A673 (cell line): Measurements from ENCODE around the gene TNFSF8. TPM values are rescaled to one million over a fixed set of nuclear protein-coding genes. Genes with fewer than 3 reads are reported as not detected.

Experiments
- BruUV-seq: library from RNA; stranded (reverse); fragments of 400-500 nt; replicated peaks from 2 replicates; lab custom pipeline; 2021; lab: Mats Ljungman, UMichigan
- CTCF ChIA-PET: fragments of 300-600 bp; sonication (Branson Sonifier 250); formaldehyde crosslinking; loops from one replicate; lab custom pipeline; 2022; ENCODE audit warnings: antibody characterized with exemption; lab: Charles Lee
- POLR2A ChIA-PET: fragments of 300-600 bp; sonication (Branson Sonifier 250); formaldehyde crosslinking; loops from one replicate; lab custom pipeline; 2022; ENCODE audit warnings: antibody characterized with exemption; ENCODE audit not compliant: low non-redundant PET; lab: Charles Lee
- DNase-seq: peaks from one replicate; pipeline ENCODE4 v3.0.0-alpha.2; 2015; ENCODE audit warnings: low spot score
- H3K27ac ChIP-seq: fragments of 200-600 bp; sonication (generic); 2 replicates; pipeline ENCODE4 v1.5.1; 2016; ENCODE audit warnings: mixed run types, low read depth, mild to moderate bottlenecking, mixed read lengths, antibody characterized with exemption, low read length; ENCODE audit not compliant: poor library complexity, severe bottlenecking
- H3K27me3 ChIP-seq: fragments of 200-600 bp; sonication (generic); replicated peaks from 2 replicates; pipeline ENCODE4 v1.6.1; 2017; ENCODE audit warnings: mixed run types, low read depth, mild to moderate bottlenecking, mixed read lengths, antibody characterized with exemption, low read length; ENCODE audit not compliant: insufficient read depth, poor library complexity
- H3K36me3 ChIP-seq: fragments of 200-600 bp; sonication (generic); 2 replicates; pipeline ENCODE4 v1.6.1; 2016; ENCODE audit warnings: mixed run types, mild to moderate bottlenecking, mixed read lengths, antibody characterized with exemption, low read length; ENCODE audit not compliant: insufficient read depth, poor library complexity, severe bottlenecking
- H3K4me1 ChIP-seq: fragments of 200-600 bp; sonication (generic); 2 replicates; pipeline ENCODE4 v1.6.1; 2017; ENCODE audit warnings: mixed run types, mild to moderate bottlenecking, mixed read lengths, antibody characterized with exemption, low read length; ENCODE audit not compliant: insufficient read depth, poor library complexity, severe bottlenecking
- H3K4me3 ChIP-seq: fragments of 200-600 bp; sonication (generic); 2 replicates; pipeline ENCODE4 v1.5.1; 2016; ENCODE audit warnings: low read depth, mixed run types, mild to moderate bottlenecking, mixed read lengths, low read length; ENCODE audit not compliant: poor library complexity, severe bottlenecking
- H3K9me3 ChIP-seq: fragments of 200-600 bp; sonication (generic); 2 replicates; pipeline ENCODE4 v1.6.1; 2016; ENCODE audit warnings: mixed run types, low read depth, mild to moderate bottlenecking, mixed read lengths, antibody characterized with exemption, low read length; ENCODE audit not compliant: poor library complexity, severe bottlenecking
- EZH2 ChIP-seq: fragments of 200-600 bp; sonication (generic); IDR thresholded peaks from 2 replicates; pipeline ENCODE4 v1.6.1; 2017; ENCODE audit warnings: borderline replicate concordance, low read depth, mild to moderate bottlenecking, mixed read lengths, antibody characterized with exemption, low read length; ENCODE audit not compliant: poor library complexity, severe bottlenecking
- intact Hi-C: fragments of 100-400 bp; cut with micrococcal nuclease; formaldehyde crosslinking; loops from one replicate; pipeline ENCODE4 v1.10.0; 2022; ENCODE audit not compliant: unreplicated experiment
- total RNA-seq: library from RNA; stranded (reverse); gene quantifications from 2 replicates; pipeline ENCODE4 v1.2.3, GENCODE V29; 2021
- TF ChIP-seq, protein P1 (sequence below): fragments of 300-800, 200-600 bp; sonication (generic); conservative IDR thresholded peaks from 2 replicates; pipeline ENCODE4 v1.5.1; 2017; ENCODE audit warnings: low read depth, mild to moderate bottlenecking, antibody characterized with exemption, low read length, moderate library complexity, mixed read lengths

The TNFSF8 gene
- total RNA-seq, 1 experiment from 2014 or later: not detected

DNA sequence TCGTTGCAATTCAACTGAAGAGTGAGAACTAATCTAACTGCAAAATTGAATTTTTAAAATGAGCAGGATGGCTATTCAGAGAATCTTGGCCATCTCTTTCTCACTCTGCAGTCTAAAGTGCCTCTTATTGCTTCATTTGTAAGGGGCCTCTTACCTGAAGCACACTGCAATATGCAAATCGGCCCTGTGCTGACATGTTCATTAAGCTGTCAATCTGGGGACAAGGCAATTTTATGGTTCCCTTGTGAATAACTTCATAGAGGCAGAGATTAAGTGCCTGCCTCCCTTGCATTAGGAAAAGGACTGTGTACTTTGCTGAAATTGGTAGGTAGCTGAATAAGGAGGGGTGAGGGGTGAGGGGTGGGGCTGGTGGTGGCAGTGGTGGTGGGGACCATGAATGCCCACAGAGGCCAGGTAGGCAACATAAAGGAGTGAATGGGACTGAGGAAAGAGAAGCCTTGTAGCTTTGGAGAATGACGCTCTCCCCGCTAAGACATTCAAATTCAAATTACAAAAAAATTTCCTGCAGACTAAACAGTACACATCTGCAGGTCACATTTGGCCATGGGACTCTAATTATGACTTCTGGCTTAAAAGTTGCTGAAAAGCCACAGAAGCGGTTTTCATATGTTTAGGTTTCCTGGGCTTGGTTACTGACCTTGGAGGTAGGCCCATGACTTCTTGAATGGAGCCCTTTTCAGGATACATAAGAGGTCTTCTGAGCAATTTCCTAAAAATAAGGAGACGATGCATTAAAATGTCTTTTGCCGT, 25.0 kb downstream of the TNFSF8 start:
- intact Hi-C loops: loop anchor here (5.0 to 10.0 kb wide), 3 partner anchors 243 to 1757 kb away; no protein-coding TSS in a partner anchor
- Histone ChIP-seq H3K36me3 (no peaks in the 10 kb centered on the region), H3K27me3 (no peaks in the 10 kb centered on the region), H3K9me3 (no peaks in the 10 kb centered on the region), H3K4me1 (peaks cover 7% of the 10 kb centered on the region), H3K4me3 (no peak overlapping the region), H3K27ac (no peak overlapping the region)
- POLR2A ChIA-PET: no interaction called here
- no TSS peak for BruUV-seq
- TF ChIP-seq EZH2: no peak
- TF ChIP-seq, protein P1, sequence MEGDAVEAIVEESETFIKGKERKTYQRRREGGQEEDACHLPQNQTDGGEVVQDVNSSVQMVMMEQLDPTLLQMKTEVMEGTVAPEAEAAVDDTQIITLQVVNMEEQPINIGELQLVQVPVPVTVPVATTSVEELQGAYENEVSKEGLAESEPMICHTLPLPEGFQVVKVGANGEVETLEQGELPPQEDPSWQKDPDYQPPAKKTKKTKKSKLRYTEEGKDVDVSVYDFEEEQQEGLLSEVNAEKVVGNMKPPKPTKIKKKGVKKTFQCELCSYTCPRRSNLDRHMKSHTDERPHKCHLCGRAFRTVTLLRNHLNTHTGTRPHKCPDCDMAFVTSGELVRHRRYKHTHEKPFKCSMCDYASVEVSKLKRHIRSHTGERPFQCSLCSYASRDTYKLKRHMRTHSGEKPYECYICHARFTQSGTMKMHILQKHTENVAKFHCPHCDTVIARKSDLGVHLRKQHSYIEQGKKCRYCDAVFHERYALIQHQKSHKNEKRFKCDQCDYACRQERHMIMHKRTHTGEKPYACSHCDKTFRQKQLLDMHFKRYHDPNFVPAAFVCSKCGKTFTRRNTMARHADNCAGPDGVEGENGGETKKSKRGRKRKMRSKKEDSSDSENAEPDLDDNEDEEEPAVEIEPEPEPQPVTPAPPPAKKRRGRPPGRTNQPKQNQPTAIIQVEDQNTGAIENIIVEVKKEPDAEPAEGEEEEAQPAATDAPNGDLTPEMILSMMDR: no peak
- peak; percentile 29 for DNase-seq
- CTCF ChIA-PET: interaction anchor here (0.6 to 0.7 kb wide), 2 partner anchors 46 to 170 kb away, joined by 7 to 8 read pairs; no protein-coding TSS in a partner anchor

GRCh38 chr9:114902786-114903524, 27.4 kb downstream of the TNFSF8 start:
- no peak for DNase-seq
- BruUV-seq: no TSS peak
- CTCF ChIA-PET: no interaction called here
- H3K9me3 ChIP-seq: no peaks in the 10 kb centered on the region
- no peak overlapping the region for H3K27ac ChIP-seq
- peaks cover 7% of the 10 kb centered on the region for H3K4me1 ChIP-seq
- TF ChIP-seq, protein P1: no peak
- TF ChIP-seq EZH2: no peak
- no peak overlapping the region for H3K4me3 ChIP-seq
- H3K36me3 ChIP-seq: no peaks in the 10 kb centered on the region
- POLR2A ChIA-PET: no interaction called here
- H3K27me3 ChIP-seq: no peaks in the 10 kb centered on the region
- intact Hi-C loops: loop anchor here (10.0 kb wide), 1 partner anchor 468 kb away; no protein-coding TSS in a partner anchor

DNA sequence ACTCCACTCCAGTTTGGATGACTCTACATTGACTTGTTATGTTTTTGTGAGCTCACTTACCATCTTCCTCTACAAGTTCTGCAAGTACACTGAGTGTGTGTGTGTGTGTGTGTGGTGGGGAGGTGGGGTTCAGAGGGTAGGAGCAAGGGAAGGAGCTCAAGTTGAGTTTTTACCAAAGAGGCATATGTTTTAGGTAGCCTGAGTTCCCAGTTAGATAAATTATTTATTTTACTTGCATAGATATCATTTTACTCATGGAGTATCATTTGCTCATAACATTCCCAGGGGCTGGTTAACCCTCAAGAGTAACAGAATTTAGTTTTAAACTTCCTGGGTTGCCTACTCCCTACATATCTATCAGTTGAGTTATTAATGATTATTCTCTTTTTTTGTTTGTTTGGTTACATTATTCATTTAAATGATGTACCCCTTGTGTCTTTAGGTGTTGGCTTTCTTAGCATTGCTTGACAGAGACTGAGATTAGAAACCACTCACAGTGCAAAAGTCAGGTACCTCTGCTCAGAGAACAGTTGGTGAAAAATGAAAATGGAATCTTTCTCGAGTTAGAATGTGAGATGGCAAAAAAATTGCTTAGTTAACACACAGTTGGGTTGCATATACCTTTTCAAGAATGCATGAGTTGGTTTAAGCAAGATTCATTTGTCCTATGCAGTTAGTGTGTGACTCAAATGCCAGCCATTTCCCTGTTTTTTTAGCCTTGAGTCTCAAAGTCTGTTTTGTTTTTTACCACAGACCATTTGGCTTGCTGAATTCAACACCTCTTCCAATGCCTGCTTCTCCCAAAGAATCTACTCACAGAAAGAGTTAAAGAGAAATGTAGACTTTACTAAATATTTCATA, 29.2 kb downstream of the TNFSF8 start:
- BruUV-seq: no TSS peak
- H3K9me3 ChIP-seq: no peaks in the 10 kb centered on the region
- peaks cover 7% of the 10 kb centered on the region for H3K4me1 ChIP-seq
- no peak for DNase-seq
- no peaks in the 10 kb centered on the region for H3K27me3 ChIP-seq
- ChIA-PET CTCF (interaction anchor here (0.6 kb wide), 2 partner anchors 239 to 1703 kb away, joined by 3 to 4 read pairs; no protein-coding TSS in a partner anchor), POLR2A (no interaction called here)
- no peaks in the 10 kb centered on the region for H3K36me3 ChIP-seq
- intact Hi-C loops: loop anchor here (10.0 kb wide), 1 partner anchor 466 kb away; no protein-coding TSS in a partner anchor
- no peak overlapping the region for H3K4me3 ChIP-seq
- TF ChIP-seq EZH2: no peak
- TF ChIP-seq, protein P1: no peak
- H3K27ac ChIP-seq: no peak overlapping the region
